HepG2 (cell line): Measurements from ENCODE around the gene STN1. TPM values are rescaled to one million over a fixed set of nuclear protein-coding genes. Genes with fewer than 3 reads are reported as not detected.

ENCODE experiments used
- CCDC6 ChIP-seq: sonication (generic); formaldehyde crosslinking; IDR thresholded peaks from 2 replicates; pipeline ENCODE4 v1.8.1; 2022; ENCODE audit warnings: mild to moderate bottlenecking, missing genetic modification reagents, moderate library complexity
- GATA4 ChIP-seq: sonication (generic); IDR thresholded peaks from 2 replicates; pipeline ENCODE4 v1.6.1; 2016; ENCODE audit warnings: antibody characterized with exemption, low read depth, borderline replicate concordance
- HNF1A ChIP-seq, 2 experiments: sonication (generic) in 1 of 2; formaldehyde crosslinking in 1 of 2; IDR thresholded peaks; 2 replicates each; pipeline versions ENCODE4 v1.4.0 to v1.6.1; 2016 to 2020; ENCODE audit warnings: borderline replicate concordance in 1 of 2, low read depth in 1 of 2, mild to moderate bottlenecking in 1 of 2, missing genetic modification reagents in 1 of 2
- MIXL1 ChIP-seq: IDR thresholded peaks from 2 replicates; pipeline ENCODE4 v1.6.1; 2016
- PAF1 ChIP-seq: IDR thresholded peaks from 2 replicates; pipeline ENCODE4 v1.6.1; 2016; ENCODE audit warnings: missing genetic modification reagents, missing compliant biosample characterization
- PITX1 ChIP-seq: sonication (generic); formaldehyde crosslinking; IDR thresholded peaks from 2 replicates; pipeline ENCODE4 v1.5.1; 2020; ENCODE audit warnings: mild to moderate bottlenecking, missing genetic modification reagents
- PRMT3 ChIP-seq: sonication (generic); formaldehyde crosslinking; IDR thresholded peaks from 2 replicates; pipeline ENCODE4 v1.8.1; 2022; ENCODE audit warnings: low read depth, mild to moderate bottlenecking, moderate library complexity, missing genetic modification reagents, borderline replicate concordance
- RFX5 ChIP-seq: IDR thresholded peaks from 2 replicates; pipeline ENCODE4 v1.6.1; 2011; ENCODE audit warnings: low read depth, low read length, improper control_type of control experiment
- SALL2 ChIP-seq: sonication (generic); formaldehyde crosslinking; IDR thresholded peaks from 2 replicates; pipeline ENCODE4 v1.8.1; 2023; ENCODE audit warnings: mild to moderate bottlenecking, missing genetic modification reagents, inconsistent platforms
- SIN3A ChIP-seq: IDR thresholded peaks from 2 replicates; pipeline ENCODE4 v1.6.1; 2011; ENCODE audit warnings: low read depth, mild to moderate bottlenecking, control low read depth, low read length, borderline replicate concordance
- TCF12 ChIP-seq, 2 experiments: fragments of 450-650 bp in 1 of 2; sonication (generic) in 1 of 2; formaldehyde crosslinking in 1 of 2; IDR thresholded peaks; 2 replicates each; pipeline versions ENCODE4 v1.6.1 to v1.8.0; 2017 to 2022; ENCODE audit warnings: antibody characterized with exemption in 1 of 2, mild to moderate bottlenecking in 1 of 2, missing genetic modification reagents in 1 of 2, moderate library complexity in 1 of 2
- ZBTB20 ChIP-seq: sonication (generic); formaldehyde crosslinking; IDR thresholded peaks from 2 replicates; pipeline ENCODE4 v1.8.1; 2023; ENCODE audit warnings: missing genetic modification reagents, low read depth, mild to moderate bottlenecking, borderline replicate concordance
- ZFAT ChIP-seq: sonication (generic); formaldehyde crosslinking; conservative IDR thresholded peaks from 2 replicates; pipeline ENCODE4 v1.8.1; 2023; ENCODE audit warnings: missing genetic modification reagents, inconsistent platforms
- ZFP1 ChIP-seq: IDR thresholded peaks from 2 replicates; pipeline ENCODE4 v1.6.1; 2016
- ZMYM4 ChIP-seq: sonication (generic); formaldehyde crosslinking; IDR thresholded peaks from 2 replicates; pipeline ENCODE4 v1.8.1; 2023; ENCODE audit warnings: mild to moderate bottlenecking, missing genetic modification reagents
- ZNF230 ChIP-seq: sonication (generic); formaldehyde crosslinking; IDR thresholded peaks from 2 replicates; pipeline ENCODE4 v1.4.0; 2020; ENCODE audit warnings: mild to moderate bottlenecking, missing genetic modification reagents
- ZNF276 ChIP-seq: sonication (generic); formaldehyde crosslinking; IDR thresholded peaks from 2 replicates; pipeline ENCODE4 v1.4.0; 2020; ENCODE audit warnings: mild to moderate bottlenecking, low read depth, missing genetic modification reagents
- ZNF558 ChIP-seq: sonication (generic); formaldehyde crosslinking; IDR thresholded peaks from 2 replicates; pipeline ENCODE4 v1.9.0; 2022; ENCODE audit warnings: mild to moderate bottlenecking, missing genetic modification reagents, borderline replicate concordance
- ZNF746 ChIP-seq: sonication (generic); formaldehyde crosslinking; IDR thresholded peaks from 2 replicates; pipeline ENCODE4 v1.8.0; 2022; ENCODE audit warnings: mild to moderate bottlenecking, missing genetic modification reagents
- polyA plus RNA-seq, 8 experiments: library from polyadenylated mRNA; depleted of rRNA in 3 of 8; stranded (reverse) in 7 of 8; unstranded in 1 of 8; fragments of >200 nt; fragmentation: Illumina TruSeq in 4 of 8; extraction: Trizol in 4 of 8; gene quantifications; 2 replicates each; pipeline versions ENCODE4 v1.2.1 to v1.2.3, GENCODE V29; 2011 to 2016; ENCODE audit warnings: low read depth in 4 of 8, missing spikeins in 1 of 8, mixed read lengths in 1 of 8; ENCODE audit not compliant: insufficient read depth in 1 of 8
- total RNA-seq, 5 experiments: library from RNA; depleted of rRNA; stranded (reverse); fragments of >200 nt; fragmentation: Illumina TruSeq; extraction: Trizol; gene quantifications; 2 replicates each; pipeline ENCODE4 v1.2.3, GENCODE V29; 2016; ENCODE audit warnings: low read depth in 1 of 5
- TF ChIP-seq, protein P1 (sequence below): sonication (generic); formaldehyde crosslinking; conservative IDR thresholded peaks from 2 replicates; pipeline ENCODE4 v1.4.0; 2020; ENCODE audit warnings: missing genetic modification reagents

STN1 gene
- total and polyA plus RNA-seq, 2 of the 13 experiments (the other 11 are each of a cell fraction or from before 2014, with no cell fraction given) = 17.6 to 22.7 TPM

DNA sequence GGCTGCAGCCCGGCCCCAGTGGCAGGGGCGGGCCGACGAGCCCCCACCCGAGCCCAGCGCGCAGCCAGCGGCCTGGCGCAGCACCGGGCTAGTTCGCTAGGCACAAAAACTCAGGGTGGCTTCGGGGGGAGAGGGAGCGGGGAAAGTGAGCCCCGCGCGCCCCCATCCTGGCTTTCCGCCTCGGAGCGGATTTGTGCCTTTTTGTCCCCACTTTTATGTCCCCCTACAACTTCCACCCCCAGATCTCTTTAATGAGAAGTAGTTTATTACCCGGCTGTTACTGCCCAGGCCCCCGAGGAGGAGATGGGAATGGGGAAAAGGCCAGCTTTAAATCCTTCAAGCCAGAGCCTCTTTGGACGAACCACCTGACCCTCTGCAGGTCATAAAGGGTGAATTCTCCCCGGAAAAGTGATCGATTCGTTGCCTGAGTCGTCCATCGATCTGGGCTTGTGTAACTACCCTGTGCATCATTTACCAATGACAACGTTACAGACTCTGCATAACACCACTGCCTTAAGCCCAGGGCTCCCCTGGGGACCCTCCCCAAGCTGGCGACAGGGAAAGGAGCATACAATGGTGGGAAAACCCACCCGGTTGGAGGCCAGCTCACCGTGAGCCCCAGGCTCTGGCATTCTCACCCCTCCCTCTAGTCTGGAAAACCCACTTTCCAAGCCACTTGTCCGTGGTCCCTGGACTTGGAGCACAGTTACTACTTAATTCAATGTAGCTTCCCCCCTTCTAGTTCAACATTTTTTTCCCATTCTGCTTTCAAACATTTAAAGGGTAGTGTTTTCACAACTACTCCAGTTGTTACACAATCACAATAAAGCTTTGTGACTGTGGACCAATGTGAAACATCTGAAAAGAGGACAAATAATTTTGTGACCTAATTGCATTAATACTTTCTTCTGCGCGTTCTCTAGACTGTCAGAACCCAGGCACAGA lies 61.9 kb downstream of the STN1 start (continued):
- TF ChIP-seq HNF1A (IDR thresholded peaks at IDR 0.05; ENCODE audit: low read depth) (peak; percentile 48), HNF1A (CRISPR knock-in tag; IDR thresholded peaks at IDR 0.05; ENCODE audit: borderline replicate concordance) (no peak), GATA4 (no peak), MIXL1 (peak; percentile 85; the same call in 1 of the 2 replicates), PAF1 (CRISPR knock-in tag) (no peak), PITX1 (peak; percentile 89), ZFP1 (CRISPR knock-in tag) (no peak), PRMT3 (no peak), SIN3A (peak; percentile 50; the same call in 1 of the 2 replicates), ZBTB20 (CRISPR knock-in tag) (peak; percentile 68; the same call in 1 of the 2 replicates), ZNF230 (CRISPR knock-in tag) (peak; percentile 16; the same call in 1 of the 2 replicates), ZNF558 (CRISPR knock-in tag) (no peak), ZNF276 (no peak), ZFAT (CRISPR knock-in tag) (no peak), RFX5 (no peak), ZMYM4 (CRISPR knock-in tag) (peak; percentile 51; the same call in 1 of the 2 replicates), ZNF746 (CRISPR knock-in tag) (peak; percentile 83; the same call in 1 of the 2 replicates), CCDC6 (CRISPR knock-in tag) (peak; percentile 75; the same call in 1 of the 2 replicates), SALL2 (no peak), TCF12 (IDR thresholded peaks at IDR 0.05) (no peak), TCF12 (CRISPR knock-in tag; IDR thresholded peaks at IDR 0.05) (0 out of 2 replicates have a peak, but pooled peaks have one; percentile 34)
- TF ChIP-seq, protein P1, sequence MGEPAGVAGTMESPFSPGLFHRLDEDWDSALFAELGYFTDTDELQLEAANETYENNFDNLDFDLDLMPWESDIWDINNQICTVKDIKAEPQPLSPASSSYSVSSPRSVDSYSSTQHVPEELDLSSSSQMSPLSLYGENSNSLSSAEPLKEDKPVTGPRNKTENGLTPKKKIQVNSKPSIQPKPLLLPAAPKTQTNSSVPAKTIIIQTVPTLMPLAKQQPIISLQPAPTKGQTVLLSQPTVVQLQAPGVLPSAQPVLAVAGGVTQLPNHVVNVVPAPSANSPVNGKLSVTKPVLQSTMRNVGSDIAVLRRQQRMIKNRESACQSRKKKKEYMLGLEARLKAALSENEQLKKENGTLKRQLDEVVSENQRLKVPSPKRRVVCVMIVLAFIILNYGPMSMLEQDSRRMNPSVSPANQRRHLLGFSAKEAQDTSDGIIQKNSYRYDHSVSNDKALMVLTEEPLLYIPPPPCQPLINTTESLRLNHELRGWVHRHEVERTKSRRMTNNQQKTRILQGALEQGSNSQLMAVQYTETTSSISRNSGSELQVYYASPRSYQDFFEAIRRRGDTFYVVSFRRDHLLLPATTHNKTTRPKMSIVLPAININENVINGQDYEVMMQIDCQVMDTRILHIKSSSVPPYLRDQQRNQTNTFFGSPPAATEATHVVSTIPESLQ (CRISPR knock-in tag) = no peak
